Neuronal stem cell (in vitro differentiated cells): ENCODE results near the gene KCNK1.
"Not testable (repeated sequence)": the region's sequence is repeated elsewhere in the genome, so short reads cannot be mapped to it uniquely, and the experiment has no call there.

Experiments used
- DNase-seq: peaks from one replicate; pipeline ENCODE4 v3.0.0-alpha.2; 2013; ENCODE audit warnings: low spot score
- H2AFZ ChIP-seq: one replicate; pipeline ENCODE4 v1.6.1; 2013; ENCODE audit warnings: mild to moderate bottlenecking, low read length, inconsistent platforms
- H2AK5ac ChIP-seq: 2 replicates; pipeline ENCODE4 v1.6.1; 2013; ENCODE audit warnings: low read depth, mild to moderate bottlenecking, inconsistent platforms, low read length, moderate library complexity, mixed read lengths
- H2BK120ac ChIP-seq: 2 replicates; pipeline ENCODE4 v1.6.1; 2013; ENCODE audit warnings: low read depth, mild to moderate bottlenecking, inconsistent platforms, low read length, moderate library complexity, mixed read lengths
- H2BK12ac ChIP-seq: one replicate; pipeline ENCODE4 v1.6.1; 2013; ENCODE audit warnings: low read length, inconsistent platforms
- H2BK15ac ChIP-seq: 2 replicates; pipeline ENCODE4 v1.6.1; 2013; ENCODE audit warnings: mild to moderate bottlenecking, low read length, inconsistent platforms, mixed read lengths
- H2BK5ac ChIP-seq: one replicate; pipeline ENCODE4 v1.6.1; 2013; ENCODE audit warnings: inconsistent platforms, mild to moderate bottlenecking, low read length, moderate library complexity
- H3K14ac ChIP-seq: one replicate; pipeline ENCODE4 v1.6.1; 2013; ENCODE audit warnings: low read length, inconsistent platforms
- H3K18ac ChIP-seq: 2 replicates; pipeline ENCODE4 v1.6.1; 2013; ENCODE audit warnings: low read length, inconsistent platforms
- H3K23ac ChIP-seq: 2 replicates; pipeline ENCODE4 v1.6.1; 2013; ENCODE audit warnings: low read depth, mild to moderate bottlenecking, mixed read lengths, low read length, inconsistent platforms; ENCODE audit not compliant: poor library complexity
- H3K27ac ChIP-seq: replicated peaks from 3 replicates; pipeline ENCODE4 v1.5.1; 2013; ENCODE audit warnings: low read length, inconsistent platforms
- H3K27me3 ChIP-seq, 3 experiments: 2 replicates each; pipeline ENCODE4 v1.6.1; 2013; ENCODE audit warnings: low read length in 3 of 3, mild to moderate bottlenecking in 2 of 3, inconsistent platforms in 1 of 3, low read depth in 1 of 3, mixed read lengths in 1 of 3, moderate library complexity in 1 of 3; ENCODE audit not compliant: control insufficient read depth in 3 of 3, insufficient read depth in 3 of 3
- H3K36me3 ChIP-seq, 2 donors: replicated peaks in 1 of 2; 2 replicates each; pipeline ENCODE4 v1.6.1; 2013; ENCODE audit warnings: low read length in 2 of 2; ENCODE audit not compliant: control insufficient read depth in 2 of 2, insufficient read depth in 2 of 2
- H3K4ac ChIP-seq: 2 replicates; pipeline ENCODE4 v1.6.1; 2013; ENCODE audit warnings: inconsistent platforms, mild to moderate bottlenecking, low read length, moderate library complexity
- H3K4me1 ChIP-seq, 2 donors: 1 replicate in 1 of 2; 2 replicates in 1 of 2; pipeline ENCODE4 v1.6.1; 2013; ENCODE audit warnings: low read length in 2 of 2, low read depth in 1 of 2; ENCODE audit not compliant: control insufficient read depth in 2 of 2, insufficient read depth in 1 of 2
- H3K4me2 ChIP-seq: one replicate; pipeline ENCODE4 v1.6.1; 2013; ENCODE audit warnings: mild to moderate bottlenecking, low read length, inconsistent platforms; ENCODE audit not compliant: insufficient read depth, poor library complexity, severe bottlenecking
- H3K4me3 ChIP-seq, 2 donors: 2 replicates each; pipeline ENCODE4 v1.5.1; 2013; ENCODE audit warnings: low read length in 2 of 2, mild to moderate bottlenecking in 2 of 2, inconsistent platforms in 1 of 2, moderate library complexity in 1 of 2
- H3K79me1 ChIP-seq: one replicate; pipeline ENCODE4 v1.6.1; 2013; ENCODE audit warnings: low read depth, mild to moderate bottlenecking, inconsistent platforms, low read length, moderate library complexity
- H3K9ac ChIP-seq: one replicate; pipeline ENCODE4 v1.6.1; 2013; ENCODE audit warnings: mild to moderate bottlenecking, low read depth, low read length, inconsistent platforms; ENCODE audit not compliant: poor library complexity
- H3K9me3 ChIP-seq, 2 donors: replicated peaks in 1 of 2; 2 replicates each; pipeline versions ENCODE3 to v1.6.1; 2013; ENCODE audit warnings: low read length in 2 of 2, mild to moderate bottlenecking in 2 of 2, inconsistent platforms in 1 of 2, low read depth in 1 of 2, mixed read lengths in 1 of 2, moderate library complexity in 1 of 2; ENCODE audit not compliant: control insufficient read depth in 2 of 2, insufficient read depth in 1 of 2
- H4K8ac ChIP-seq: one replicate; pipeline ENCODE4 v1.6.1; 2013; ENCODE audit warnings: low read depth, mild to moderate bottlenecking, inconsistent platforms, low read length, moderate library complexity
- H4K91ac ChIP-seq: one replicate; pipeline ENCODE4 v1.6.1; 2013; ENCODE audit warnings: low read length, low read depth, mild to moderate bottlenecking, inconsistent platforms; ENCODE audit not compliant: poor library complexity
- WGBS, 2 donors: extraction: QIAGEN DNeasy Blood & Tissue Kit; methylation state at CpG; one replicate each; pipeline ENCODE4 v1.1.7; 2013; ENCODE audit warnings: missing lambda C conversion rate in 2 of 2, mixed read lengths in 1 of 2; ENCODE audit not compliant: insufficient read length in 2 of 2, insufficient replicate concordance in 1 of 2; ENCODE audit errors: extremely low coverage in 2 of 2; 5-methylcytosine and 5-hydroxymethylcytosine counted together

The KCNK1 gene

DNA sequence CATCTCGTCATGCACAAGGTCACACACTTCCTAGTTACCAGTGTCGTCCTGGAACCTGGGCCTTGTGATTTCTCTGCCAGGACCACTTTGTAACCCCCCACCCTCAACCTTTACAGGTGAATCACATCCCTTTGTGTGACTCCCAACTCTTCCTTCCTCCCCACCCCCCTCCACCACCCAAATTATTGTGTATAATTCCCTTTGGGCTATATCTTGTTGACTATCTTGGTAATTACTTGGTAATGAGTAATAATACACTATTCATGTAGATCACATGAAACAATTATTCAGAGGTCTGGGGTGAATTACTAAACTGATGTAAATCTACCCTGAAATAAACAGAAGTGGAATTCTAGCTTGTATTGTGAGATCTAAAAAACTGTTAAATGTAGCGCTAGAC is 1.7 kb downstream of the KCNK1 start:
- Histone ChIP-seq H2BK120ac (no peak overlapping the region), H3K4me3 (no peak overlapping the region), H3K18ac (no peak overlapping the region), H2BK12ac (no peak overlapping the region), H2AK5ac (no peak overlapping the region), H3K27me3 (peaks cover 9 to 57% (median 32%) of the 10 kb centered on the region in 3 experiments), H2AFZ (no peak overlapping the region), H2BK15ac (no peak overlapping the region), H3K4me2 (no peak overlapping the region), H4K8ac (no peak overlapping the region), H4K91ac (no peak overlapping the region), H3K4ac (no peak overlapping the region), H3K79me1 (no peaks in the 10 kb centered on the region), H3K23ac (no peak overlapping the region), H3K9ac (no peak overlapping the region), H3K4me1 (peaks cover 3 to 6% of the 10 kb centered on the region in 2 donors), H3K36me3 (no peaks in the 10 kb centered on the region), H3K9me3 (no peaks in the 10 kb centered on the region), H3K27ac (no peak overlapping the region), H3K14ac (no peak overlapping the region), H2BK5ac (no peak overlapping the region)
- no CpG with 5 or more reads among the region's 3 CpGs for WGBS, 2 donors
- no peak for DNase-seq

DNA sequence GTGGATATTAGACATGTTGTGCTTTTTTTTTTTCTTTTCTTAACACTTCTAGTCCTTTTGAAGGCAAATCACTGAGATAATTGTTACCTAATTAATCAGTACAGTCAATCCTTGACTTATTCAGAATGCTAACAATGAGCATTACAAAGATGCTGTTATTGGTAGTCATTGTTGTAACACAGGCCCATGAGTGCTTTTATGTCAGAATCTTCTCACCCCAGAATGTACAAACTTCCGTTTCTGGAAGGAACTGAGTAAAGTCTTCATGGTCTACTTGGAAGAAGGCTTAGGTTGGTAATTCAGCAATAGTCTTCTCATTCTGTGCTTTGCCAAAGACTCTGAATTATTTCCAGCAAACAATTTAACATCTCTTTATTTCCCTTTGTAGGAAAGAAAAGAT is 3.1 kb downstream of the KCNK1 start:
- H2BK5ac ChIP-seq = no peak overlapping the region
- no peak overlapping the region for H3K27ac ChIP-seq
- H3K9ac ChIP-seq = no peak overlapping the region
- peaks cover 3 to 6% of the 10 kb centered on the region in 2 donors for H3K4me1 ChIP-seq
- no peak overlapping the region for H4K91ac ChIP-seq
- H2AK5ac ChIP-seq = no peak overlapping the region
- no peak overlapping the region for H4K8ac ChIP-seq
- no peak overlapping the region for H2AFZ ChIP-seq
- DNase-seq = no peak
- H3K4me2 ChIP-seq = no peak overlapping the region
- H3K36me3 ChIP-seq = no peaks in the 10 kb centered on the region
- H3K4ac ChIP-seq = no peak overlapping the region
- WGBS, 2 donors = no CpG with 5 or more reads among the region's 1 CpG
- no peak overlapping the region for H2BK120ac ChIP-seq
- peaks cover 9 to 50% (median 30%) of the 10 kb centered on the region in 3 experiments for H3K27me3 ChIP-seq
- H3K9me3 ChIP-seq = no peaks in the 10 kb centered on the region
- H2BK15ac ChIP-seq = no peak overlapping the region
- no peak overlapping the region for H3K14ac ChIP-seq
- no peak overlapping the region for H3K23ac ChIP-seq
- no peaks in the 10 kb centered on the region for H3K79me1 ChIP-seq
- H3K4me3 ChIP-seq = no peak overlapping the region
- H3K18ac ChIP-seq = no peak overlapping the region
- H2BK12ac ChIP-seq = no peak overlapping the region

DNA sequence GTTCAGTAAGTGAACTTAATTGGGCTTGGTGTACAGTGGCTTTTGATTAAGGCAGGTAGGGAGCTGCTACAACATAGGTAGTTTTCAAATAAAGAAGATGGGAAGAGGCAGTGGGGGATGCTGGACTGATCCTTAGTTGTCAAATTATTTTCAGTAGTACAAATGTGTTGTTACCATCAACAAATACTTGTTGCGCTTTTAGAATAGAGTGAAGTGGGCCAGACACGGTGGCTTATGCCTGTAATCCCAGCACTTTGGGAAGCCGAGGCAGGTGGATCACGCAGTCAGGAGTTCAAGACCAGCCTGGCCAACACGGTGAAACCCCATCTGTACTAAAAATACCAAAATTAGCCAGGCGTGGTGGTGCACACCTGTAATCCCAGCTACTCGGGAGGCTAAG is 5.5 kb downstream of the KCNK1 start:
- H3K4me2 ChIP-seq, H4K8ac ChIP-seq, H2AK5ac ChIP-seq, H3K79me1 ChIP-seq, H3K23ac ChIP-seq, DNase-seq, H2BK12ac ChIP-seq, H3K14ac ChIP-seq, H3K18ac ChIP-seq, H3K4me1 ChIP-seq, H3K4ac ChIP-seq, H3K4me3 ChIP-seq, H2BK5ac ChIP-seq, H3K9me3 ChIP-seq, H2BK120ac ChIP-seq, H3K9ac ChIP-seq, H4K91ac ChIP-seq, H3K36me3 ChIP-seq, H2AFZ ChIP-seq, H2BK15ac ChIP-seq, H3K27ac ChIP-seq: not testable (repeated sequence)
- WGBS, 2 donors = no CpG with 5 or more reads among the region's 7 CpGs
- H3K27me3 ChIP-seq = peaks cover 9 to 27% (median 15%) of the 10 kb centered on the region in 3 experiments

DNA sequence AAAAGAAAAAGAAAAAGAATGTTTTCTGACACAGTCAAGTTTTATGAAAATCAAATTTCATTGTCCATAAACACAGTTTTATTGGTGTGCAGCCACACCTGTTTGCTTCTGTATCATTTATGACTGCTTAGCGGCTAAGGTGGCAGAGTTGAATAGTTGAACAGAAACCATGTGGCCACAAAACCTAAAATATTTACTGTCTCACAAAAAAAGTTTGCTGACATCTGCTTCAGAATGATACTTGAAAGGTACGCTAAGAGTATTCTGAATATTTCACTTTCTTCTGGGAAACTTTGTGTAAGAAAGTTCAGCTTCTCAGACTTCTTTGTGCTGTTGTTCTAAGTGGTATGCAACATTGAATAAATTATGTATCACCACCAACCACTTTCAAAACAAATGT is 6.2 kb downstream of the KCNK1 start:
- Histone ChIP-seq H3K79me1 (no peaks in the 10 kb centered on the region), H3K4me3 (no peak overlapping the region), H2AFZ (no peak overlapping the region), H3K36me3 (no peaks in the 10 kb centered on the region), H3K27ac (no peak overlapping the region), H3K9me3 (no peaks in the 10 kb centered on the region), H3K4me2 (no peak overlapping the region), H3K14ac (no peak overlapping the region), H2BK15ac (no peak overlapping the region), H4K91ac (no peak overlapping the region), H3K9ac (no peak overlapping the region), H2BK120ac (no peak overlapping the region), H3K4ac (no peak overlapping the region), H3K4me1 (peaks cover 0 to 2% of the 10 kb centered on the region in 2 donors), H2AK5ac (no peak overlapping the region), H2BK12ac (no peak overlapping the region), H4K8ac (no peak overlapping the region), H3K18ac (no peak overlapping the region), H3K23ac (no peak overlapping the region), H3K27me3 (peaks cover 4 to 21% (median 8%) of the 10 kb centered on the region in 3 experiments), H2BK5ac (no peak overlapping the region)
- WGBS, 2 donors = no CpG with 5 or more reads among the region's 2 CpGs
- DNase-seq = no peak
